Gastrocnemius medialis (tissue), 4 donors: ENCODE measurements around the gene CATSPERZ. TPM values are rescaled to one million over a fixed set of nuclear protein-coding genes. Genes with fewer than 3 reads are reported as not detected.

Experiments
- ATAC-seq, 2 donors: fragments of 150-250 bp; one replicate each; pipeline ENCODE4 v1.9.1; 2016
- DNase-seq, 2 donors: peaks; one replicate each; pipeline ENCODE4 v3.0.0-alpha.2; 2019
- H3K27ac ChIP-seq, 4 donors: fragments of 200-600 bp; sonication (generic); 1 replicate in 1 of 4; 2 replicates in 3 of 4; pipeline ENCODE4 v1.5.1; 2016 to 2018; ENCODE audit warnings: mild to moderate bottlenecking in 2 of 4, moderate library complexity in 1 of 4
- H3K27me3 ChIP-seq, 3 donors: fragments of 200-600 bp; sonication (generic) in 2 of 3; 1 replicate in 1 of 3; 2 replicates in 2 of 3; pipeline versions ENCODE4 v1.5.1 to v1.6.0; 2016 to 2019; ENCODE audit warnings: mild to moderate bottlenecking in 1 of 3, moderate library complexity in 1 of 3
- H3K36me3 ChIP-seq, 2 donors: fragments of 200-600 bp; sonication (generic) in 1 of 2; one replicate each; pipeline ENCODE4 v1.5.1; 2017 to 2018
- H3K4me1 ChIP-seq, 2 donors: fragments of 200-600 bp; sonication (generic) in 1 of 2; one replicate each; pipeline ENCODE4 v1.5.1; 2016 to 2017; ENCODE audit warnings: mild to moderate bottlenecking in 2 of 2
- H3K4me3 ChIP-seq, 4 donors: fragments of 200-600 bp; sonication (generic) in 3 of 4; 1 replicate in 1 of 4; 2 replicates in 3 of 4; pipeline ENCODE4 v1.5.1; 2016 to 2019; ENCODE audit warnings: mild to moderate bottlenecking in 2 of 4
- H3K9me3 ChIP-seq, 3 donors: fragments of 200-600 bp; sonication (generic) in 2 of 3; 1 replicate in 1 of 3; 2 replicates in 2 of 3; pipeline ENCODE4 v1.5.1; 2016 to 2019
- CTCF ChIP-seq, 5 experiments: fragments of 450-650 bp in 3 of 5; fragments of 200-600 bp in 2 of 5; sonication (generic) in 2 of 5; IDR thresholded peaks in 4 of 5; conservative IDR thresholded peaks in 1 of 5; 1 replicate in 4 of 5; 2 replicates in 1 of 5; pipeline ENCODE4 v1.5.1; 2016 to 2019; ENCODE audit warnings: antibody characterized with exemption in 5 of 5, mild to moderate bottlenecking in 3 of 5, moderate library complexity in 3 of 5
- POLR2A ChIP-seq, 2 donors: fragments of 450-650 bp; IDR thresholded peaks; one replicate each; pipeline ENCODE4 v1.6.1; 2017; ENCODE audit warnings: antibody characterized with exemption in 2 of 2, mild to moderate bottlenecking in 2 of 2, moderate library complexity in 2 of 2
- in situ Hi-C, 4 donors: fragments of 200-750 bp; cut with MboI; loops; one replicate each; pipeline versions ENCODE4 v1.15.0 to v1.8.0; 2017; ENCODE audit warnings: low sequenced_read_pairs in 4 of 4
- intact Hi-C: fragments of 100-400 bp; cut with DNase I; formaldehyde crosslinking; loops from one replicate; pipeline ENCODE4 v1.15.1; 2023; ENCODE audit warnings: low total_unique reads
- total RNA-seq, 4 donors: library from RNA; depleted of rRNA; stranded (reverse); fragments of >200 nt; gene quantifications; one replicate each; pipeline versions ENCODE4 v1.1.0 to v1.2.3, GENCODE V29; 2016

CATSPERZ gene
- total RNA-seq, 4 donors from 2014 or later, result not detected

- in situ Hi-C loops (no loop called here), intact Hi-C loops (no loop called here)
- peaks cover 7% of the 10 kb centered on the region in 2 donors for H3K4me1 ChIP-seq
- H3K9me3 ChIP-seq, result no peaks in the 10 kb centered on the region
- no peak overlapping the region for H3K4me3 ChIP-seq
- ATAC-seq, result no peak
- H3K36me3 ChIP-seq, result peaks cover 0 to 37% of the 10 kb centered on the region in 2 donors
- H3K27me3 ChIP-seq, result no peaks in the 10 kb centered on the region
- no peak overlapping the region for H3K27ac ChIP-seq
- DNase-seq, result no peak
- TF ChIP-seq POLR2A (IDR thresholded peaks at IDR 0.05), result no peak
Measured at GRCh38 chr11:64263021-64263946, 36.9 kb upstream of the CATSPERZ start.

- no peak for ATAC-seq
- intact Hi-C loops (no loop called here), in situ Hi-C loops (no loop called here)
- Histone ChIP-seq H3K27ac (no peak overlapping the region), H3K36me3 (peaks cover 0 to 30% of the 10 kb centered on the region in 2 donors), H3K4me3 (no peak overlapping the region), H3K27me3 (no peaks in the 10 kb centered on the region), H3K9me3 (no peaks in the 10 kb centered on the region), H3K4me1 (peaks cover 14% of the 10 kb centered on the region in 2 donors)
- no peak for DNase-seq
- TF ChIP-seq CTCF (IDR thresholded peaks at IDR 0.05 in 4 of 5, conservative IDR thresholded peaks at IDR 0.05 in 1 of 5) (no peak), POLR2A (IDR thresholded peaks at IDR 0.05) (no peak)
Measured at GRCh38 chr11:64263947-64264317, 36.2 kb upstream of the CATSPERZ start.

- Histone ChIP-seq H3K27me3 (no peaks in the 10 kb centered on the region), H3K4me1 (peaks cover 14 to 16% of the 10 kb centered on the region in 2 donors), H3K27ac (no peak overlapping the region), H3K36me3 (peaks cover 0 to 25% of the 10 kb centered on the region in 2 donors), H3K4me3 (no peak overlapping the region), H3K9me3 (no peaks in the 10 kb centered on the region)
- no peak for DNase-seq
- TF ChIP-seq CTCF (IDR thresholded peaks at IDR 0.05 in 4 of 5, conservative IDR thresholded peaks at IDR 0.05 in 1 of 5), result no peak
- TF ChIP-seq POLR2A (IDR thresholded peaks at IDR 0.05), result no peak
- no peak for ATAC-seq
- in situ Hi-C loops, result no loop called here
- intact Hi-C loops, result no loop called here
Measured at GRCh38 chr11:64264371-64264852, 35.7 kb upstream of the CATSPERZ start.

- H3K4me3 ChIP-seq, result no peak overlapping the region
- intact Hi-C loops (no loop called here), in situ Hi-C loops (no loop called here)
- H3K27ac ChIP-seq, result no peak overlapping the region
- peaks cover 0 to 24% of the 10 kb centered on the region in 2 donors for H3K36me3 ChIP-seq
- ATAC-seq, result no peak
- no peak for DNase-seq
- no peaks in the 10 kb centered on the region for H3K27me3 ChIP-seq
- H3K9me3 ChIP-seq, result no peaks in the 10 kb centered on the region
- TF ChIP-seq POLR2A (IDR thresholded peaks at IDR 0.05) (no peak), CTCF (IDR thresholded peaks at IDR 0.05 in 4 of 5, conservative IDR thresholded peaks at IDR 0.05 in 1 of 5) (no peak)
- H3K4me1 ChIP-seq, result peaks cover 14 to 16% of the 10 kb centered on the region in 2 donors
Measured at GRCh38 chr11:64265176-64266160, 34.7 kb upstream of the CATSPERZ start.
